ENCODE measurements around the gene ATG13. TPM values are rescaled to one million over a fixed set of nuclear protein-coding genes. Genes with fewer than 3 reads are reported as not detected.

The ATG13 gene
- total and polyA plus RNA-seq, 7 donors = 16.8 to 50.7 (median 32.7) TPM

GRCh38 chr11:46677991-46678740 is 60.8 kb downstream of the ATG13 start:
- Histone ChIP-seq H3K4me3 (no peak overlapping the region), H3K27me3 (ENCODE audit: insufficient read depth in 3 of 3, low read length in 2 of 3) (no peaks in the 10 kb centered on the region), H3K27ac (no peak overlapping the region), H3K36me3 (ENCODE audit: insufficient read depth in 1 of 2, low read depth in 1 of 2) (peaks cover 0 to 69% of the 10 kb centered on the region in 2 donors), H3K4me1 (peaks cover 17% of the 10 kb centered on the region), H3K9me3 (no peaks in the 10 kb centered on the region)
- no peak for TF ChIP-seq CTCF (IDR thresholded peaks at IDR 0.05)
- ATAC-seq (peak in 1 of 4 donors; percentile 5), DNase-seq (no peak)
- WGBS, 3 donors = 80 to 89% (median 84%) methylated on average over 10 of the region's 10 CpGs
- intact Hi-C loops (cut with DNase I) = no loop called here

- no peak overlapping the region for H3K27ac ChIP-seq
- H3K9me3 ChIP-seq = no peaks in the 10 kb centered on the region
- H3K36me3 ChIP-seq (ENCODE audit: insufficient read depth in 1 of 2, low read depth in 1 of 2) = peaks cover 0 to 64% of the 10 kb centered on the region in 2 donors
- intact Hi-C loops (cut with DNase I) = no loop called here
- no peak overlapping the region for H3K4me3 ChIP-seq
- TF ChIP-seq CTCF (IDR thresholded peaks at IDR 0.05) = no peak
- DNase-seq (no peak), ATAC-seq (no peak)
- H3K4me1 ChIP-seq = peaks cover 19% of the 10 kb centered on the region
- 88 to 93% (median 91%) methylated on average over 9 of the region's 9 CpGs for WGBS, 3 donors
- H3K27me3 ChIP-seq (ENCODE audit: insufficient read depth in 3 of 3, low read length in 2 of 3) = no peaks in the 10 kb centered on the region
Observed at GRCh38 chr11:46678741-46679130, 61.4 kb downstream of the ATG13 start.

GRCh38 chr11:46679241-46680163 is 62.1 kb downstream of the ATG13 start:
- no peak overlapping the region for H3K4me3 ChIP-seq
- H3K27me3 ChIP-seq (ENCODE audit: insufficient read depth in 3 of 3, low read length in 2 of 3) = no peaks in the 10 kb centered on the region
- H3K4me1 ChIP-seq = peaks cover 24% of the 10 kb centered on the region
- ATAC-seq (no peak), DNase-seq (no peak)
- H3K36me3 ChIP-seq (ENCODE audit: insufficient read depth in 1 of 2, low read depth in 1 of 2) = peaks cover 0 to 59% of the 10 kb centered on the region in 2 donors
- no peaks in the 10 kb centered on the region for H3K9me3 ChIP-seq
- WGBS, 3 donors = 87 to 92% (median 91%) methylated on average over 22 to 26 of the region's 26 CpGs
- no peak for TF ChIP-seq CTCF (IDR thresholded peaks at IDR 0.05)
- H3K27ac ChIP-seq = no peak overlapping the region
- intact Hi-C loops (cut with DNase I) = no loop called here

- no peak for TF ChIP-seq CTCF (IDR thresholded peaks at IDR 0.05)
- H3K27me3 ChIP-seq (ENCODE audit: insufficient read depth in 3 of 3, low read length in 2 of 3) = no peaks in the 10 kb centered on the region
- no peak overlapping the region for H3K4me3 ChIP-seq
- H3K27ac ChIP-seq = no peak overlapping the region
- H3K36me3 ChIP-seq (ENCODE audit: insufficient read depth in 1 of 2, low read depth in 1 of 2) = peaks cover 0 to 59% of the 10 kb centered on the region in 2 donors
- ATAC-seq = no peak
- H3K9me3 ChIP-seq = no peaks in the 10 kb centered on the region
- no peak for DNase-seq
- intact Hi-C loops (cut with DNase I) = no loop called here
- H3K4me1 ChIP-seq = peaks cover 23% of the 10 kb centered on the region
- WGBS, 3 donors = 89 to 91% (median 91%) methylated on average over 18 to 21 of the region's 21 CpGs
Observed at GRCh38 chr11:46680164-46680760, 62.9 kb downstream of the ATG13 start.
